Activated CD8-positive, alpha-beta memory T cell treated with anti-CD3 and anti-CD28 coated beads for 4 hours (primary cell): Measurements from ENCODE around the gene SLC14A1.
A peak's percentile ranks its signal among the peaks of the same experiment; 100 is the strongest.

Experiments used
- DNase-seq, 2 donors: peaks; one replicate each; pipeline ENCODE4 v3.0.0-alpha.2; 2020; ENCODE audit warnings: low read depth in 2 of 2

Gene SLC14A1

DNA sequence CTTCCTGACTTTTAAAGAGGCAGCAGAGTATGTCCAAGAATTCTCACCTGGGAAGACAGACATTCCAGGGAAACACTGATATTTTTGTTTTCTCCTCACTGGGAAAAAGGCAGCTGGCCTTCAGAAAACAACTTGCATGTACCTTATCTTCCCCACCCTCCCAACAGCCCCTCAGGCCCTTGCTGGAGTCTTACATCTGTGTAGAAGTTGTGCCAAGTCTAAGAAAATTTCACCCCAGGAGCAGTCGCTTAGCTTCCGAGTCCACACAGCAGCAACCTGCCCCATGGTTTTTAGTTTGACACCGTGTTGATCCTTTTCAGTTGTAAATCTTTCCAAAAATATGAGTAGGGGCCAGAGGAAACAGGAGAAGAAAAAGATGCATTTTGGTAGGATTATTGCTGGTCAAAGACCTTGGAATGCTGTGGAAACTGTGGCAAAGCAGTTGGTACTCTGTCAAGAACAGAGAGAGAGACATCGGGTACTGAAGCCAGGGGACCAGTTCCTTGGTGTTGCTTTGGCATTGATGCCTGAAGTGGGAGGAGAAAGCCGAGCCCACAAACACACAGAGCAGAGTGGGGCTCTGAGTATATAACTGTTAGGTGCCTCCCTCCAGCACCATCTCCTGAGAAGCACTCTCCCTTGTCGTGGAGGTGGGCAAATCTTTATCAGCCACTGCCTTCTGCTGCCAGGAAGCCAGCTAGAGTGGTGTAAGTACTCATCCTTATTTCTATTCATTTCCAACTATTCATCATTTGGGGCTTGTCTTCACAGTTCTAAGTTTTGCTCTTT, at the start of gene SLC14A1:
TSS of gene SLC14A1 (plus strand) at position 615 of the 789 bp plus-strand sequence. CDS start 6,140 bp downstream, outside the sequence.
- no peak for DNase-seq

DNA sequence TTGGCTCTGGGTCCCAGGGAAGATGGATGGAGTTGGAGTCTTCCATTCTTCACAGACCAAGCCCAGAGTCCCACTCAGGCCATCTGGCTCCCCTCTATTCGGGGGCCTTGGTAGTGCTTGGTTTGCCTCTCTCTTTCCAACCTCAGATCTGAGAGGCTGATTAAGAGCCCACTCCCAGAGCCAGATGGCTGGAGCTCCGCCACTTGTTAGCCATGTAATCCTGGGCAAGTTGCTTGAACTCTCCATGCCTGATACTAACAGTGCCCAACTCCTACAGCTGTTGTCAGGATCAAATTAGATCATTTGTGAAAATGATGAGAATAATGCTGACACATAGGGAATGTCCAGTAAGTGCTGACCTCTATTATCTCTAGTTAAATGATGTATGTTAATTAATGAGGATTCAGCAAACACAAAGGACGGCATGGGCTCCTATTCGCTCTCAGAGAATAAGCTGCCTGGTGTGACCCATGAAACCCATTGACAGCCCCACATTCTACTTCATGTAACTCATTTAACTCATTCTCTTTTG, 46.6 kb upstream of the SLC14A1 start:
- no peak for DNase-seq

DNA sequence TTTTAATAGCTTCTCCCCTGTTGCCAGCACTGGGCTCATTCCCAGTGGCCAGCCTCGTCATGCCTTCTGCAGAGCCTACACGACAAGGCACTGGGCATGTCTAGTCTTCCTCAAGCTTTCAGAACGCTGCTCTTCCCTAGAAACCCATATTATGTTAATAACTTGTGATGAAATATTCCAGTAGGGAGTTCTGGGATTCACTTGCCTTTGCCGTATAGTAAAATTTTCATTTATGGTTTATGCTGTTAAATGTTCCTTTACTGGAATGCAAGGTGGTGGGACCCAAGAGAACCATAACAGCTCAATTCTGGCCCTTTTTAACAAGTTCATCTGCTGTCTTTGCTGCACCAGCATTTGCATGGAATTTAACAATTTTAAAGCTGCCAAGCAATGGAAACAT, 45.5 kb upstream of the SLC14A1 start:
- no peak for DNase-seq

- DNase-seq: no peak
Observed at GRCh38 chr18:45678850-45679249, 45.1 kb upstream of the SLC14A1 start.

DNA sequence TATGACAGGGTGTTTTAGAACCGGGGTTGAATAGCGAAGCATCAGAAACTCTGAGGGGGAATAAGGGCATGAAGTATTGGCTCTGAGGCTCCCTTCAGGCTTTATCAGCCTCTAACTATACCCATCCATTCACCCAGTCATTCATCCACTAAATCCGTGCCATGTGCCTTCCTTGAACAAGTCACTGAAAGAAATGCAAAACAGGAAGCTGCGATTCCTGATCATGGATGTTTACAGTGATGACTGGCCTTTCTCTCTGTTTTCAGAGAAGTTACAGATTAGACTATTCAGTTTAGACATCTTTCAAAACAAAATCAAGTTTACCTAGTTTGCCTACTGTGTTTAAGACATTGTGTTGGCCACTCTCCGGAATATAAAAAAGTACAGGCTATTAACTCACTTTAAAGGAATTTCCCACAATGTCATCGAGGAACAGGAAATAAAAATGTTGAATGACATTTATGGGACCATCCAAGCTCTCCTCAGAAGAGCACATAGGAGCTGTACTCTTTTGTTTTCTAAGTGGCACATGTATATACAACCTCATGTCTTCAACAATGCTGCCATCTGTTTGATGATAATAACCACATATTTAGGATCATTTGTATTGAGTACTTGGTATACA, 43.8 kb upstream of the SLC14A1 start:
- DNase-seq: no peak

DNA sequence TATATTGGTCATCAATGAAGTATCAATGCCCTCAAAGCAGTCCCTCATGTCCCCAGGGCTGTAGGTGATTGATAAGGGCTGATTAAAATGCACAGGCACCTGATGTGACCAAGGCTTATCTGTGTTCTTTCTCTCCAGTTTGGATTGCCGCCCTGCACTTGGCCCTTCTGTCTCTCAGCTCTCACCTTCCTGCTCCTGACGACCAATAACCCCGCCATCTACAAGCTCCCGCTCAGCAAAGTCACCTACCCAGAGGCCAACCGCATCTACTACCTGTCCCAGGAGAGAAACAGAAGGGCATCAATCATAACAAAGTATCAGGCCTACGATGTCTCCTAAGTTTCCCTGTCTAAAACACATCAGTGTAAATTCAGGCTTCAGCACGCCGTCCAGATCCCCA, 41.8 kb upstream of the SLC14A1 start:
- no peak for DNase-seq

DNA sequence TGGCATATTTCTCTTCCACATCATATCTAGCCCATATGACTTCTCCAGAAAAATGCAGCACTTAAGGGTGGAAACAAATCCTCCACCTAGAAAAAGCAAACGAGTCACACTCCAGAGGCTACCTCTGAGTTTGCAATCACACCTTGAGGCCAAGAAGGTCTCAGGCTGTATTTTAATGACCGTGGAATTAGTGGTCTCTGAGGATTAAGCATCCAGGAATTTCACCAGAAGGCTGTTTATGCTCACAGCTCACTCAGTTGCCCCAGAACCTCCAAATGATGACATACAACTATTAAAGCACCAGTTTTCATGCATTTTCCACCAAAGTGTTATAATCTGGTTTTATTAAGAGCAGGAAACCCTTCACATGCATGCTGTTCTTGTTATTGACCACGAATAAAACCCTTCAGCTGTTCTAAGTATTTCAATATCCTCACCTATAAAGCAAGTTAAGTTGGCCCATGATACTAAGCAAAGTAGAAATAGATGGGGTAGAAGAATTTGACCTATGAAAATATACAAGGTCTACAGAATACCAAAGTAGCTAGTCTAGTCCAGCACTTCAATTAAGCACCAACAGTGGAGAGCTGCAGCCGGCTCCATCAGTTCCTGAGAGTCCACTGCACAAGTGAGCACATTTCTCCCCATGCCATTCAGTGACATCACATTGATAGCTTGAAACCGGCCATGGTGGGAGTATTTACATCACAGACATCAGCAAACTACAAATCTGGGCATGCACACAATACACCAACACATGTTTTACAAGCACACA, 39.5 kb upstream of the SLC14A1 start:
- no peak for DNase-seq

GRCh38 chr18:45686891-45687611, 36.9 kb upstream of the SLC14A1 start:
- DNase-seq: peak; percentile 12 to 21

DNA sequence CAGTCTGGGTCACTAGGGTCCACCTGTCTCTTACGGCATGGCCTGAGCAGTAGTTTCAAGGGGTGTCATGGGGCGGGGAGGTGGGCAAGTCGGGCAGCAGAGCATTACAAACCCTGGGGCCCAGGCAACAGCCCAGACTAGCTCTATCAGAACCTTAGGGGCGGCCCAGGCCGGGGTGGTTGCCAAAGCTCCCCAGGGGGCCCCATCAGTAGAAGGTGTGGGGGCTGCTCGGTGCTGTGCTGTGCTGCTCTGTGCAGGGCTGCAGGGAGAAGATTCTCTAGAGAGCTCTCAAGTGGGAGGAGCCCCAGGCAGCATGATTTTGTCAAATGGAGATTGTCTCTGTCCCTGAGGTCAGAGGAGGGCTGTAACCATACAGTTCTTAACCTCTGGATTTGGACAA, 36.4 kb upstream of the SLC14A1 start:
- DNase-seq: no peak

GRCh38 chr18:45688113-45688512, 35.9 kb upstream of the SLC14A1 start:
- DNase-seq: no peak

GRCh38 chr18:45688833-45689232, 35.1 kb upstream of the SLC14A1 start:
- DNase-seq: peak; percentile 58 to 62

GRCh38 chr18:45689396-45689795, 34.6 kb upstream of the SLC14A1 start:
- no peak for DNase-seq

DNA sequence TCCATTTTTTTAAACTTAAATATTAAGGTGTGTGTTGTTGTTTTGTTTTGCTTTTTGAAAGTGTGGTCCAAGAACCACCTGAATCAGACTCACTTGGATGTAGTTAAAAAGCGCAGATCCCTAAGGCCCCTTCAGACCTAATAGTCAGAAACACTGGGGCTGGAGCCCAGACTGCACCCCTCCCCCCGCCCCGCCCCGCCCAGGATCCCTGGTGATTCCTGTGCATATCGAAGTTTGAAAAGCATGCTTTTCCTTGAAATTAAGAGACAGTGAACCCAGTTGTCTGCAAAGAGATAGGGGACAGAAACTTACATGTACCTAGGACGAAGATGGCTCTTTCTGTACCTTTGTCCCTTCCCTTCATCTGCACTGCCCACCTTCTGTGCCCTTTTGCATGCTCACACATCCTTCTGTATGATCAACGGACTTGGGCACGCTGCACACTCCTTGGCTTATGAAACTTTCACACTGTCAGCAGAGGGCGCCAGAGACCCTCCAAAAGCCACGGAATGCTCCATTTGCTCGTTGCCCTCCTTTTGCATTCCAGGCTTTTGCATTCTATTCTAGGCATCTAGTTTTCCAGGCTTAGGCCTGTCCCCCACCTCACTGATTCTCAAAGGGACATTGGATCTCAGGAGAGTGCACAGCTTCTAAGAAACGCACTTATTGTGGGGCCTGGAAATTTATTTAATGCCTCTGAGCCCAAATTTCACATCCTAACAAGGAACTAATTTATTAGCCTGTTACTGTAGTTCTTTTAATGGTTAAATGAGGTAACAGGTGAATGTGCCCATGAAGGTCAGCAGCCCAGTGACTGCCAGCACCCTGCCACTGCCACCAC, 32.8 kb upstream of the SLC14A1 start:
- peak; percentile 53 to 55 for DNase-seq

DNA sequence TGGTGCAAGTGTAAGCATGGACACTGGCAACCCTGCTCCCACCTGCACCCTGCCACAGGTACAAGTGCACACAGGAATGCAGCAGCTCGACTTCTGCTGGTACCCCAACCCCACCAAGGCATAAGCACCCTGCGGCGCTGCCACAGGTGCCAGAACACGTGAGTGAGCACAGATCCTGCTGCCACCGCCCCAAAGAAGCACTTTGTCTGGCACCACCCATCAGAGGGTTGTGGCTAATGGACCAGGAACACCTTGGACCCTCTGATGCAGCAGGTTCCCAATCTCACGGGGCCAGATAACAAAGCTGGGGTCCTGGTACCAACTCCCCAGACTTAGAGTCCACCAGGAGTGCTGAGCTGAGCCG, 32.2 kb upstream of the SLC14A1 start:
- DNase-seq: no peak

DNA sequence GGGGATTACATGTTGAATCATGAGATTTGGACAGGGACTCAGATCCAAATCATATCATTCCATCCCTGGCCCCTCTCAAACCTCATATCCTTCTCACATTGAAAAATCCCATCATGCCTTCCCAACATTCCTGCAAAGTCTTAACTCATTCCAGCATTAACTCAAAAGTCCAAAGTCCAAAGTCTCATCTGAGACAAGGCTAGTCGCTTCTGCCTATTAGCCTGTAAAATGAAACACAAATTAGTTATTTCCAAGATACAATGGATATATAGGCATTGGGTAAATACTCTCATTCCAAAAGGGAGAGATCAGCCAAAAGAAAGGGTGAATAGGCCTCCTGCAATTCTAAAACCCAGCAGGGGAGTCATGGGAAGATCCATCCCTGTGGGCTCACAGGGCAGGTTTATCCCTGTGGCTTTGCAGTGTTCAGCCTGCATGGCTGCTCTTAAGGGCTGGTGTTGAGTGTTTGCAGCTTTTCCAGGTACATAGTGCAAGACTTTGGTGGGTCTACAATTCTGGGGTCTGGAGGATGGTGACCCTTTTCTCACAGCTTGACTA, 21.2 kb upstream of the SLC14A1 start:
- no peak for DNase-seq

GRCh38 chr18:45708831-45709230, 15.2 kb upstream of the SLC14A1 start:
- DNase-seq: no peak

GRCh38 chr18:45712061-45712460, 11.9 kb upstream of the SLC14A1 start:
- DNase-seq: no peak

DNA sequence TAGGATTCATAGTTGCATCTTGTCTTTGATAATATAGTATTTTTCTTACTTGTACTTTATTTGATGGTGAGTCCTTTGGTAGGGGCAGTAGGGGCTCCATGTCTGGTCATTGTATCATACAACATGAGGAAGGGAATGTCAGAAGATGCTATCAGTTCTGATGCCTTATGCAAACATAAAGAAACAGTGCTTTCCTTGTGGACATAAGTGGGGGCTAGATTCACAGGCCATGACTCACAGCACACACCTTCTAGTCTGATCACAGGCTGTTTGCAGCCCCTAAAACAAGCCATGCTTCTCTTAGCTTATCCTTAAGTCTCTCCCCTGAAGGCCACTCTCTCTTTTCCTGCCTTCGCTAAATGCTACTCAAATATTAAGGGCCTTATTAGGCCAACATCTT, 10.7 kb upstream of the SLC14A1 start:
- no peak for DNase-seq

DNA sequence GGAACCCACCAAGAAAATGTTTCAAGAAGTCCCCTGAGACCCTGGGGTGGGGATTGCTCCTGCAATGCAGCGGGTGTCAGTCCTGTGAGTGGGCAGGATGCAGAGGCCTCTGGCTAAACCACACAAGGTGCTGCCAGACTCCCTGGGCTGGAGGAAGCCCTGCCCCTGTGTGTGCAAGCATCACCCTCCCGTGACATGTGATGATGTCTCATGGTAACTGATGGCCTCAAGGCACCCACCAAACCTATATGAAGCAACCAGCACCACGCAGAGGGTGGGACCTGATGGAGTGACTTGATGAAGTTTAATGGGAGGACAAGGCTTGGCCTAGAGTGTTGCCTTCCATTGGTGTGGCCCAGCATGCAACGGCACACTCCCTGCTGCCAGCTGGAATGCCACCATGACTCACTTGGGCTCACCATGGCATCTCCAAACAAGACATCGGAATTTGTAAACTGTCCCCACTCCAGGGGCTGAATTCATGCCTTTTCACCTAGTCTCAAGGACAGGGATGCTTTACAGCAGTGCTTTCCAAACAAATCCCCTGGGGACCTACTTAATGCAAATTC, 8.7 kb upstream of the SLC14A1 start:
- DNase-seq: no peak

DNA sequence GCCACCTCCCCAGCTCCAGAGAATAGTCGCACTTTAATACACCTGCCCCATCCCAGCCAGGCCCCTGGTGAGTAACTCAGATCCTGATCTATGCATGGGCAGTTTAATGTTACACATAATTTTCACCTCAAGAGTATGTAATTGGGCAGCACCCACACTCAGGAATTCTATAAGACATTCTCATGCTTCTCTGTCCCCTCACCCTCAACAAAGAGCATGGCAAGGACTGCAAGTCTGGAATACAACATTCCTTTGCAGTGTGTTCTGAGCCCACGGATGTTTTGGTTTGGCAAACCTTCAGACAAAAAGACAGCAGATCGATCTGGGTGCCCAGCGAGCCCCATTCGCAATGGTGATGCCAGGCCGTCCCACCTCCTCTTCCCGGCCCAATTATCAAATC, 4.9 kb upstream of the SLC14A1 start:
- no peak for DNase-seq
